Stimulated activated CD4-positive, alpha-beta T cell treated with anti-CD3 and anti-CD28 coated beads, Interleukin-1b, Interleukin-23, amount 100 ng/mL, for 4 hours (primary cell): ENCODE results near the gene ARHGAP15.

Experiments used
- DNase-seq, 2 donors: peaks; one replicate each; pipeline ENCODE4 v3.0.0-alpha.2; 2020; ENCODE audit warnings: low read depth in 2 of 2

ARHGAP15 gene

GRCh38 chr2:143344780-143345179 is 215.6 kb downstream of the ARHGAP15 start:
- DNase-seq = no peak

GRCh38 chr2:143345887-143346787 is 216.9 kb downstream of the ARHGAP15 start:
- no peak for DNase-seq

- no peak for DNase-seq
Measured at GRCh38 chr2:143347271-143347695, 218.1 kb downstream of the ARHGAP15 start.

- no peak for DNase-seq
Measured at GRCh38 chr2:143347901-143348414, 218.7 kb downstream of the ARHGAP15 start.

- DNase-seq = no peak
Measured at GRCh38 chr2:143354050-143354750, 225.0 kb downstream of the ARHGAP15 start.

GRCh38 chr2:143355870-143356269 is 226.7 kb downstream of the ARHGAP15 start:
- no peak for DNase-seq

- DNase-seq = no peak
Measured at GRCh38 chr2:143356336-143356735, 227.1 kb downstream of the ARHGAP15 start.

GRCh38 chr2:143356736-143357446 is 227.7 kb downstream of the ARHGAP15 start:
- no peak for DNase-seq

GRCh38 chr2:143357966-143358365 is 228.7 kb downstream of the ARHGAP15 start:
- DNase-seq = no peak

GRCh38 chr2:143361346-143361745 is 232.1 kb downstream of the ARHGAP15 start:
- DNase-seq = no peak

GRCh38 chr2:143371616-143372015 is 242.4 kb downstream of the ARHGAP15 start:
- no peak for DNase-seq

GRCh38 chr2:143375384-143375880 is 246.2 kb downstream of the ARHGAP15 start:
- DNase-seq = no peak

GRCh38 chr2:143378996-143379395 is 249.8 kb downstream of the ARHGAP15 start:
- DNase-seq = no peak

GRCh38 chr2:143379955-143380354 is 250.7 kb downstream of the ARHGAP15 start:
- DNase-seq = no peak

- DNase-seq = no peak
Measured at GRCh38 chr2:143382573-143382972, 253.4 kb downstream of the ARHGAP15 start.

GRCh38 chr2:143383016-143383415 is 253.8 kb downstream of the ARHGAP15 start:
- no peak for DNase-seq

GRCh38 chr2:143384111-143384510 is 254.9 kb downstream of the ARHGAP15 start:
- DNase-seq = no peak

- DNase-seq = no peak
Measured at GRCh38 chr2:143390171-143390570, 261.0 kb downstream of the ARHGAP15 start.

GRCh38 chr2:143392358-143392757 is 263.1 kb downstream of the ARHGAP15 start:
- no peak for DNase-seq

- DNase-seq = no peak
Measured at GRCh38 chr2:143394062-143394461, 264.8 kb downstream of the ARHGAP15 start.

- DNase-seq = no peak
Measured at GRCh38 chr2:143397884-143398614, 268.8 kb downstream of the ARHGAP15 start.
